ENCODE results near the gene GDF9.

The GDF9 gene

DNA sequence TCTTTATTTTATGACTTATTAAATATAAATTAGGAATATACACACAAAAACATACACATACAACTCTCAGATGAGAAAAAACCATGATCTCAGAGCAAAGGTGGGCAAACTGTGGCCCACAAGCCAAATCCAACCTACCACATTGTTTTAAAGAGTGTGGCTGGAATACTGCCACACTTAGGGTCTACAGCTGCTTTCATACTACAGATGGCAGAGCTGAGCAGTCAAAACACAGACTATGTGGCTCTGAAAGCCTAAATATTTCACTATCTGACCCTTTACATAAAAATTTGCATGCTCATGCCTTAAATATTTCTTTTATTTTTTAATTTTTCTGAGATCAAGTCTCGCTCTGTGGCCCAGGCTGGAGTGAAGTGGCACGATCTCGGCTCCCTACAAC is 35.5 kb upstream of the GDF9 start:
- DNase-seq, result no peak
- Mint-ChIP-seq H3K4me3 (no peak overlapping the region), H3K4me1 (no peaks in the 10 kb centered on the region), H3K27ac (no peak overlapping the region), H3K36me3 (ENCODE audit: low read depth) (peaks cover 78% of the 10 kb centered on the region), H3K9me3 (no peaks in the 10 kb centered on the region), H3K27me3 (ENCODE audit: low read depth, poor library complexity) (no peaks in the 10 kb centered on the region)
- TF ChIP-seq, protein P1, sequence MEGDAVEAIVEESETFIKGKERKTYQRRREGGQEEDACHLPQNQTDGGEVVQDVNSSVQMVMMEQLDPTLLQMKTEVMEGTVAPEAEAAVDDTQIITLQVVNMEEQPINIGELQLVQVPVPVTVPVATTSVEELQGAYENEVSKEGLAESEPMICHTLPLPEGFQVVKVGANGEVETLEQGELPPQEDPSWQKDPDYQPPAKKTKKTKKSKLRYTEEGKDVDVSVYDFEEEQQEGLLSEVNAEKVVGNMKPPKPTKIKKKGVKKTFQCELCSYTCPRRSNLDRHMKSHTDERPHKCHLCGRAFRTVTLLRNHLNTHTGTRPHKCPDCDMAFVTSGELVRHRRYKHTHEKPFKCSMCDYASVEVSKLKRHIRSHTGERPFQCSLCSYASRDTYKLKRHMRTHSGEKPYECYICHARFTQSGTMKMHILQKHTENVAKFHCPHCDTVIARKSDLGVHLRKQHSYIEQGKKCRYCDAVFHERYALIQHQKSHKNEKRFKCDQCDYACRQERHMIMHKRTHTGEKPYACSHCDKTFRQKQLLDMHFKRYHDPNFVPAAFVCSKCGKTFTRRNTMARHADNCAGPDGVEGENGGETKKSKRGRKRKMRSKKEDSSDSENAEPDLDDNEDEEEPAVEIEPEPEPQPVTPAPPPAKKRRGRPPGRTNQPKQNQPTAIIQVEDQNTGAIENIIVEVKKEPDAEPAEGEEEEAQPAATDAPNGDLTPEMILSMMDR (IDR thresholded peaks at IDR 0.05), result no peak

DNA sequence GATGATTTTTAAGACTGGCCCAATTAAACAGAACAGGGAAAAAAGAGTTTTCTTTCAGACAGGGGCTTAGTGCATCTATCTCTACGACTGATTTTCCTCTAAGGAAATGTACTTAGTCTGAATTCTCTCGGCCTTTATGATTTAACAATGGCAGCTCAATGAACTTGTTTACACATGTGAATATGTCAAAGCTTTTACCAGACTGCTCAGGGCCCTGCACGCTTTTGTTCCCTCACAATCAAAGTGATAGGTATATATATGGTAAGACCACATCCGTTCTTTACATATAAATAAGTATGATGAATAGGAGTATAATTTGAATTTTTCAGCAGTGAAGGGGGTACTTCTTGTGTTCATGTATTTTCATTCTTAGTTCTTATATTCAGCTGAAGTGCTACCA is 34.8 kb upstream of the GDF9 start:
- Mint-ChIP-seq H3K4me1 (no peaks in the 10 kb centered on the region), H3K27ac (peak overlapping the region; percentile 21), H3K36me3 (ENCODE audit: low read depth) (peaks cover 78% of the 10 kb centered on the region), H3K9me3 (no peaks in the 10 kb centered on the region), H3K4me3 (no peak overlapping the region), H3K27me3 (ENCODE audit: low read depth, poor library complexity) (no peaks in the 10 kb centered on the region)
- DNase-seq, result no peak
- TF ChIP-seq, protein P1 (IDR thresholded peaks at IDR 0.05), result no peak

DNA sequence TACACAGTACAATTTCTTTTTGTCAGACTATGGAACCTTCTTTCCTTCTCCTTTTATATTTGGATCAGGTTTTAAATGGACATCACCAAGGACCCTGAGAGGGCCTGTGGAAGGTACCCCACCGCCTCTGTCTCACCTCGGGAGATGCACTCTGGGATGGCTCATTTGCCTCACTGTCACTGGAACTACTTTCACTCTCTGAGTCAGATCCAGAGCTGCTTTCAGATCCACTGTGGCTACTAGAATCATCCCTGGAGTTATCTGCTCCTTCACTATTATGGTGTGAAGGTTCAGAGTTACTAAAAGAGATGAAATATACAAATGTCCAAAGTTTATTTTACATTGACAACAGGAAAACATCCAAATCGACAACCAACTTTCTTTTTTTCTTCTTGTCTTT is 31.8 kb upstream of the GDF9 start:
- TF ChIP-seq, protein P1 (IDR thresholded peaks at IDR 0.05), result no peak
- no peak overlapping the region for H3K27ac Mint-ChIP-seq
- H3K36me3 Mint-ChIP-seq (ENCODE audit: low read depth), result peaks cover 73% of the 10 kb centered on the region
- H3K9me3 Mint-ChIP-seq, result no peaks in the 10 kb centered on the region
- no peak for DNase-seq
- H3K4me3 Mint-ChIP-seq, result no peak overlapping the region
- H3K4me1 Mint-ChIP-seq, result no peaks in the 10 kb centered on the region
- no peaks in the 10 kb centered on the region for H3K27me3 Mint-ChIP-seq (ENCODE audit: low read depth, poor library complexity)

DNA sequence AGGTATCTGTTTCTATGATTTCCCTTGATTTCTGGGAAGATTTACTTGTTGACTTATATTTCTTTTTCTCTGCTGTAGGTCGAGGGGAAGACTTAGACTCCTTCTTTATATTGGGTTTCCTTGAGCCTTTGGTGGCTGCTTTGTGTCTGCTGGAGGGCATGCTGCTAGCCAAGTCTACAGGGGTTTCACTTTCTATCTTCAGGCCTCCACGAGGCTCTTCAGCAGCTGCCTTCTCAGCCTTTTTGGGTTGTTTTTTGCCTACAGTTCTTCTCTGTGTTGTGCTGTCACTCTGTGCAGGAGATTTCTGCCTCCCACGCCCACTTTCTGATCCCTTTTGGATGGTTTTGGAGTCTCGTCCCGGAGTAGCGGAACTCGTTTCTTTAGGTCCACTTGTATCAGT is 30.4 kb upstream of the GDF9 start:
- Mint-ChIP-seq H3K9me3 (no peaks in the 10 kb centered on the region), H3K27me3 (ENCODE audit: low read depth, poor library complexity) (no peaks in the 10 kb centered on the region), H3K27ac (peak overlapping the region; percentile 77), H3K4me1 (no peaks in the 10 kb centered on the region), H3K36me3 (ENCODE audit: low read depth) (peaks cover 80% of the 10 kb centered on the region), H3K4me3 (no peak overlapping the region)
- TF ChIP-seq, protein P1 (IDR thresholded peaks at IDR 0.05), result no peak
- no peak for DNase-seq

DNA sequence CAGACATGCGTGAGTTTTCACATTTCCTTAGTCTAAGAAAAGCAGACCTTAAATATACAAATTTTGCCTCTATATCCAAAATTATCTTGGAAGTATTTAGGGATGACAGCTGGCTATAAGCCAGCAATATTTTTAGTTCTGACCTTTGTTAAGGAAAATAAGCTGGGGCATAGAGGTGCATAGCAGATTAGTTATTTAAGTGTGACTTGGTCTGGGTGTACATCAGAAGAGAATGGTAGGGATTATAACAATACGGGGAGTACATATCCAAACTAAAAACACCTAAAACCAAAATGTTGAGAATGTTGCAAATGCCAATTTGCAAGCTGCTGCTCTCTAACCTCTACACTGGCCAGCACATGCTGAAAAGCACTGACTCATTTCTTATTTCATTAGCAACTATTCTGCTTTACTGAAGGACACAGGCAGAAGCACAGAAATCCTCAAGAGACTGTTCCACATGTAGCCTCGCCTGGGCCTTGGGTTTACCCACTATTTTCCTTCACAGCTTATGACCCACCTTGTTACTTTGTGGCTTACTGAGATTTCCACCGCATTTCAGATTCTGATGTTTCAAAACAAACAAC is 29.5 kb upstream of the GDF9 start:
- H3K9me3 Mint-ChIP-seq, result no peaks in the 10 kb centered on the region
- peaks cover 77% of the 10 kb centered on the region for H3K36me3 Mint-ChIP-seq (ENCODE audit: low read depth)
- no peak overlapping the region for H3K4me3 Mint-ChIP-seq
- no peak for DNase-seq
- H3K27ac Mint-ChIP-seq, result peak overlapping the region; percentile 77
- H3K27me3 Mint-ChIP-seq (ENCODE audit: low read depth, poor library complexity), result no peaks in the 10 kb centered on the region
- H3K4me1 Mint-ChIP-seq, result no peaks in the 10 kb centered on the region
- TF ChIP-seq, protein P1 (IDR thresholded peaks at IDR 0.05), result no peak

DNA sequence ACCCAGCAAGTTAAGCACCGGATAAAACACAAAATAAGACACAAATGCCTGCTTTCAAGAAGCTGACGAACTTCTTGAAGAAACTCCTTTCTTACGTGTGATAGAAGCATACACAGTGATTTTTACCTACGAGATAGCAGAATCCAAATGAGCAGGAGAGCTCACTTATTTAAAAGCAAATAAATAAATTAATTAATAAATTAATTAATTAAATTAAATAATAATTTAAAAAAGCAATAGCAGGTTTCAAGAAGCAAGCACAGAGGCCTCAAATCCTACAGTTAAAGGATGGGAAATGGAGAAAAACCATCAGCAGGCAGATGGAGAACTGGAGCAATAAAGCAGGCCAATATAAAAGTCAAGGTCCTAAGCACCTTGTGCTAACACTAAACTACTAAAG is 24.5 kb upstream of the GDF9 start:
- no peak for DNase-seq
- Mint-ChIP-seq H3K4me1 (no peaks in the 10 kb centered on the region), H3K4me3 (no peak overlapping the region), H3K27me3 (ENCODE audit: low read depth, poor library complexity) (no peaks in the 10 kb centered on the region), H3K36me3 (ENCODE audit: low read depth) (peaks cover 68% of the 10 kb centered on the region), H3K27ac (peak overlapping the region; percentile 48), H3K9me3 (no peaks in the 10 kb centered on the region)
- TF ChIP-seq, protein P1 (IDR thresholded peaks at IDR 0.05), result no peak

Data from nephron progenitor cell (in vitro differentiated cells).